KOPT-K1 (cell line): Measurements from ENCODE around the gene ZFX.

ENCODE experiments used
- H3K27ac ChIP-seq: fragments of 200-600 bp; sonication (generic); 2 replicates; pipeline ENCODE4 v1.5.1; 2016; ENCODE audit warnings: antibody characterized with exemption, mild to moderate bottlenecking, low read depth, low read length; ENCODE audit not compliant: poor library complexity, severe bottlenecking
- H3K36me3 ChIP-seq: fragments of 200-600 bp; sonication (generic); 2 replicates; pipeline ENCODE4 v1.5.1; 2017; ENCODE audit warnings: antibody characterized with exemption, mild to moderate bottlenecking, low read length, moderate library complexity; ENCODE audit not compliant: insufficient read depth
- H3K9me3 ChIP-seq: fragments of 200-600 bp; sonication (generic); 2 replicates; pipeline ENCODE4 v1.5.1; 2017; ENCODE audit warnings: antibody characterized with exemption, low read length, mild to moderate bottlenecking; ENCODE audit not compliant: insufficient read depth, poor library complexity, severe bottlenecking

ZFX gene

DNA sequence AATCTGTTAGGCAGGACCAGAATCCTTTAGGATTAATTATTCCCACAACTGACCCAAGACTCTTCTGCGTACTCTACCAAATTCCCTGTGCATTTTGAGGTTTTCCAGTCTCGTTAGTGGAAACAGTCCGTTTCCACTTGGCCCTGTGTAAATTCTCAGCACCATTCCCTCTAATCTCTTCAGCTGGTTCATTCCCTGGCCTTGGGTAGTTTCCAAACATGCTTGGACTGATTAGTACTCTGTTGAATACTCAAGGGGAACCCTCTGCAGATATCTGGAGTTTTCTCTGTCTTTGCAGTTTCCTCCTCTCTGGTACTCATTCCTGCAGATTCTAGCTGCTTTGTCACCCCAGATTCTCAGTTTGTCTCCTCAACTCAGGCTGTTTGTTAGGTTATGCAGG is 80.4 kb downstream of the ZFX start:
- Histone ChIP-seq H3K9me3 (peaks cover 10% of the 10 kb centered on the region), H3K27ac (no peak overlapping the region), H3K36me3 (no peaks in the 10 kb centered on the region)

DNA sequence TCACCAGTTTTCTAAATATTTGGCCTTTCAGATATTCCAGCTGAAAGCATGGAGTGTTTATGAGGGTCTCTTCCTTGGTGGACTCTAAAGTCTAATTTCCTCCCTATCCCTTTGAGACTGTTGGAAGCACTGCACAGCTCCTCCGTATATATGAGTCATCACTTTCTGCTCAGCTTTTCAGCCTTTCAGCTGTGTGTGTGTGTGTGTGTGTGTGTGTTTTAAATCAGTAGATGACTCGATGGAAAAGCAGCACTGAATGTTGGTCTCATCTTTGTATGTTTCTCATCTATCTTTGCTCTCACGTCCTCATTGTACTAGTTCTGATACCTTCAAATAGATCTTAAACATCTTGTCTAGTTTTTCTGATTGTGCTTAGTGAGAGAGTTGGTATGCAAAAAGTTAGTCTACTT is 81.6 kb downstream of the ZFX start:
- no peaks in the 10 kb centered on the region for H3K9me3 ChIP-seq
- H3K27ac ChIP-seq, result no peak overlapping the region
- H3K36me3 ChIP-seq, result no peaks in the 10 kb centered on the region

DNA sequence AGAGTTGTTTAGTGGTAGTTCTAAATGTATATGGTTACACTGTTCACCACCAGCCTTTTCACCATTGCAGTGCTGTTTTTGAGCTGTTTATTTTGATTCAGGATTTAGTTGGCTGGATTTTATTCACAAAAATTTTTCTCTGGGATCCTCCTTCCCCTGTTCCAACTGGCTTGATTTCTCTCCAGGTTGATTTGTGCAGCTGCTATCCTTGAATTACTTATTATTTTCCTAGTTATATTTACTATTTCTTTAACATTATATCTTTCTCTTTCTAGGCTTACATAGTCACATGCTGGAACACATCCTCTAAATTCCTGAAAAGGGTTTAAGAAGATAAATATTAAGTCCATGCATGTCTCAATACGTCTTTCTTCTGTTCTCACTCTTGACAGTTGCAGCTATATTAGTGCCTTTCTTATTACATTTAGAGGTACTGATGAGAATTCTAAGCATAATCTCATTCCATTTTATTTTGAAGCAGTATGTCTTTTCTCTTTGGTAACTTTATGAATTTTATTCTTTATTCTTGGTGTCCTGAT is 82.2 kb downstream of the ZFX start:
- Histone ChIP-seq H3K36me3 (no peaks in the 10 kb centered on the region), H3K27ac (no peak overlapping the region), H3K9me3 (no peaks in the 10 kb centered on the region)

DNA sequence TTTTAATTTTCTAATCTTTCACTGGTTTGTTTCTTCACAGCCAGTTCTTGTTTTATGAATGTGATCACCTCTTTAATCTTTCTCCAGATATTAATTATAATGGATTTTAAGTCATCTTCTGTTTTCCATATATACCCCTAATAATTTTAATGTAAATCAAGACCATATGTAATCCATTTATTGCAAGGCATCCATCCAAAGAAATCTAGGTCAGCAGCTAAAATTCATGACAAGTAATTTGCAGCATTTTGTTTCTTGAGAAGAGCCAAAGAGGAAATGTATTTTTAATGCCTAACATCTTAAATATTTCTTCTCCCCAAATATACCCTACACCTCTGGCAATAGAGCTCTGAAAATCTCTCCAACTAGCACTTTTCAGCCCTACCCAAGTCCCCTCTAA is 83.3 kb downstream of the ZFX start:
- Histone ChIP-seq H3K36me3 (no peaks in the 10 kb centered on the region), H3K9me3 (no peaks in the 10 kb centered on the region), H3K27ac (no peak overlapping the region)

DNA sequence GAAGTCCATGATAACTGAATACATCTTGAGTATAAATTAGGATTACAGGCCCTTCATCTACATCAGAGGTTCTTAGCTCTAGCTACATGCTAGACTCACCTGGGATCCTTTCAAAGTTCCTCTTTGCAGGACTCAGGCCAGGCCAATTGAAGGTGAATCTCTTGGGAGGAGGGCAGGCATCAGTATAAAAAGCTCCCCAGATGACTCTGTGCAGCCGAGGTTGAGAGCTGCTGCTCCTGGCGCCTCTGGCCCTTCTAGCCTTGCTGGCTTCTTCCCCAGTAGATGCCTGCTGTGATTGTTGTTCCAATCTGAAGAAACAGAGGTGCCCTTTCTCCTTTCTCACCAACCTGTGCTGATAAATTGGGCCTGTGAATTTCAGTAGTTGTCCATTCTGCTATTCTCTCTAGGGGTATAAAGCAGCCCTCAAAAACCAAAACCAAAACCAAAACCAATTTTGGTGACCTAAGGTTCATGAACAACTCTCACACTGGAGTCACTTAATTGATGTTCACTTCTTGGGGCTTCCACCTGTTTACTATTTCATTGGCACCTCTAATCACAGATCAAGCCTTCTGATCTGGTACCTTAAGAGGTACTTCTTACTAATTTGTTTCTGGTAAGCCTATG is 85.7 kb downstream of the ZFX start:
- H3K9me3 ChIP-seq, result no peaks in the 10 kb centered on the region
- no peak overlapping the region for H3K27ac ChIP-seq
- no peaks in the 10 kb centered on the region for H3K36me3 ChIP-seq

DNA sequence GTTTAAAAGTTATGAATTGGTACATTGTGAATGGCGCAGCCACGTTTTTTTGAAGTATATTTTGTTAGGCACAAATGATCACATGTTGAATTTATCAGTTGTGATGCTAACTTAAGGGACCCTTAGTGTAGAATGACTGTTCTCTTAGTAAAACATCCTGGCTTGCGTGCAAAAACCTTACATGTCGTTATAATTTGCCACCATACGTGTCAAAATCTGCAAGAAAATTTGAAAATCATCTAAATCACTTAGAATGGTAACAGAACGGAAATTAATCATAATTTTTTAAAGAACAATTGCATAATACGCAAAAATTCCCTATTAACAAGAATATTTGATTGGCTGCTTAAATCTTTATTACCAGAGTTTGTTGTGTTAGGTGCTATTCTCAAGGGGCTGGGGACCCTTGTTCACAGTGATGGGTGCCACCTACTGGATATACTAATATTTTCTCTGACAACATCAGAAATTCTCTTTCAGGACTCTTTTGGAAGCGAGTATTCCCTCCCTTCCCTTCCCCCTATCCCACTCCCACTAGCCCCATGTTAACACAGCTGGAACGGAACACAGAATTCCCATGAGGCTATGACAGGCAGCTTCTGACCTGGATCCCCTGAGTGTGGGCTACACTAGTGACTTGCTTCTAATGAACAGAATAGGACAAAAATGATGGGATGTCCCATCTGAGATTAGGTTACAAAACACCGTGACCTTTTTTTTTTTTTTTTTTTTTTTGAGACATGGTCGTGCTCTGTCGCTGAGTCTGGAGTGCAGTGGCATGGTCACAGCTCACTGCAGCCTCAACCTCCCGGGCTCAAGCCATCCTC is 92.5 kb downstream of the ZFX start:
- H3K27ac ChIP-seq, result no peak overlapping the region

DNA sequence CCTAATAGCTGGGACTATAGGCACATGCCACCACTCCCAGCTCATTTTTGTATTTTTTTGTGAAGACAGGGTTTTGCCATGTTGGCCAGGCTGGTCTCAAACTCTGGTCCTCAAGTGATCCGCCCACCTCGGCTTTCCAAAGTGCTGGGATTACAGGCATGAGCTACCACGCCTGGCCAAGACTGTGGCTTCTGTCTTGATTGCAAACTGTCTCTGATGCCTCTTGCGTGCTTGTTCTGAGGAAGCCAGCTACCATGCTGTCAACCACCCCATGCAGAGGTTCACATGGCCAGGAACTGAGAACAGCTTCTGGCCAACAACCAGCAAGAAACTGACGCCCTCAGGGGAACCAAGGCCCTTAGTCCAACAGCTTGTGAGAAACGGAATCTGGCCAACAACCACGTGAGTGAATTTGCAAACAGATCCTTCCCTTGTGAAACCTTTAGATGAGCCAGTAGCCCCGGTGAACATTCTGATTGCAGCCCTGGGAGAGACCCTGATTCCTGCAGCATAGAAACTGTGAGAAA is 93.2 kb downstream of the ZFX start:
- Histone ChIP-seq H3K9me3 (no peaks in the 10 kb centered on the region), H3K27ac (no peak overlapping the region), H3K36me3 (no peaks in the 10 kb centered on the region)

More for the DNA sequence above, 92.5 kb downstream of the ZFX start:
- Histone ChIP-seq H3K9me3 (no peaks in the 10 kb centered on the region), H3K36me3 (no peaks in the 10 kb centered on the region)

DNA sequence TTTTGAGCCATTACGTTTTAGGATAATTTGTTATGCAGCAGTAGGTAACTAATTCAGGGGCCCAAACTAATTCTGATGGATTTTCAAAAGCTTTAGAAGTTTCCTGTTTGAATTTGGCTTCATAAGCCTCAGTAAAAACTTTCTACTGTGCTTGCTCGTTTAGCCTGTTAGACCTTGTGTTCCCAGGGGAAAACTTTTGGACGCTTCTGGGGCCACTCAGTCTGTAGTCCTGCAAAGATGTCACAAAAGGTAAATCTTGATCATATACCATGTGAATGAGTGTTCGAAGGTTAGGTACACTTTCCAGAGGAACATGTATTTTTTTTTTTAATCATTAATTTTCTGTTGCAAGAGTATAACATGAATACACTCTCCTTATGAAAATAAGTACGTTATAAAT is 93.7 kb downstream of the ZFX start:
- no peak overlapping the region for H3K27ac ChIP-seq
- no peaks in the 10 kb centered on the region for H3K9me3 ChIP-seq
- H3K36me3 ChIP-seq, result no peaks in the 10 kb centered on the region

DNA sequence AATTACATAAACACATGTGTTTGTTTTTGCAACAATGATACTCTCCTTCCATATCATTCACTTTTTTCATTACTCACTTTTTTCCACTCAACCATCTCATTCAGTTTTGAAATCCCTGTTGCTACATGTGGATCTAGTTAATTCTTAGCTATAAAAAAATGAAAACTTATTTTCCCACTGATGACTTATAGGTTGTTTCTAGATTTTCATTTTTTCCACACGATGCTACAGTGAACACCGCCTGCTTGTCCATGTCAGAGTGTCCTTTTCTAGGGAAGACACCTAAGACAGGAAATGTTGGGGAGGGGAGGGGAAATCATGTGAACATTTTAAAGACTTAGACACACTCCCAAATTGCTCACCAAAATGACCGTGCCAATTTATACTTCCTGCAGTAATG is 94.2 kb downstream of the ZFX start:
- Histone ChIP-seq H3K9me3 (no peaks in the 10 kb centered on the region), H3K27ac (no peak overlapping the region), H3K36me3 (no peaks in the 10 kb centered on the region)

DNA sequence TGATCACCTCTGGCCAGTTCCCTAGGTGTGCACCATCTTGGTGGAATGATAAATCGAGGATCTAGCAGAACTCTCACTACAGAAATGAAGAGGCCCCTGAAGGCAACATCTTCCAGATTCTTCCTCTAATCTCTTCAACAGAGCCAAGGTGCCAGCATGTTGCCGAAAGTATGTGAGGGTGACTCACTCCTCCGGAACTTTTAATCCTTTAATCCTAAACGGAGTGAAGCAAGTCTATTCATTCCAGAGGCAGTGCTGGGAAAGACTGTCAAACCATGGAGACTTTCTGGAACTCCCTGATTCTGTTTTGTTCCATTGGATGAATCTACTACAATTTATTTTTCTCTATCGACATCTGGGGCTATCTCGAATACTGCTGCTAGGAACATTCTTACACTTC is 95.7 kb downstream of the ZFX start:
- no peaks in the 10 kb centered on the region for H3K36me3 ChIP-seq
- no peak overlapping the region for H3K27ac ChIP-seq

DNA sequence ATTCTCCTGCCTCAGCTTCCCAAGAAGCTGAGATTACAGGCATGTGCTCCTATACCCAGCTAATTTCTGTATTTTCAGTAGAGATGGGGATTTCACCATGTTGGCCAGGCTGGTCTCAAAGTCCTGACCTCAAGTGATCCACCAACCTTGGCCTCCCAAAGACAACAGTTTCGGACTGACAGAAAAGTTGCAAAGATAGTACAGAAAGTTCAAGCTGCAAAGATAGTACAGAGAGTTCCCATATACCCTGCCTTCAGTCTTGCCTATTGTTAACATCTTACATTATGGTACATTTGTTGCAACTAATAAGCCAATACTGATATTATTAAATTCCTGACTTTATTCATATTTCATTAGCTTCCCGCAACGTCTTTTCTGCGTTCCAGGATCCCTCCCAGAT is 98.5 kb downstream of the ZFX start:
- Histone ChIP-seq H3K27ac (no peak overlapping the region), H3K9me3 (no peaks in the 10 kb centered on the region), H3K36me3 (no peaks in the 10 kb centered on the region)

More for the DNA sequence above, 95.7 kb downstream of the ZFX start:
- no peaks in the 10 kb centered on the region for H3K9me3 ChIP-seq

DNA sequence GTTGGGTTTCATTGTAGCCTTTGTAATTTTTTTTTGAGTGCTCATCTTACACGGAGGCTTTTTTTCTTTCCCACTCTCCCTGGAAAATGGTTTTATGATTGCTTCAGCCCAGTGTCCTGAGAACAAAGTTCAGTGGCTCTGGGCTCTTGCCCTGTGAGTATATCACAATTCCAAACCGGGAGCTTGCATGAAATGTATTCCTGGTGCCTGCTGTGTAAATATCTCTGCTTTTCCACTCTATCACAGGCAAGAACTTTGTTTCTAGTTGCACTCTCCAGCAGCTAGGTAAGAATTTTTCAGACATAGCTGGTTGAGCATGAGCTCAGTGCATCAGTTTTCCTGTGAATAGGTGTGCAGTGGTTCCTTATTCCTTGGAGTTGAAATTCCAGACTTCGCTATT is 103.5 kb downstream of the ZFX start:
- H3K9me3 ChIP-seq, result no peaks in the 10 kb centered on the region
- no peaks in the 10 kb centered on the region for H3K36me3 ChIP-seq
- H3K27ac ChIP-seq, result no peak overlapping the region

DNA sequence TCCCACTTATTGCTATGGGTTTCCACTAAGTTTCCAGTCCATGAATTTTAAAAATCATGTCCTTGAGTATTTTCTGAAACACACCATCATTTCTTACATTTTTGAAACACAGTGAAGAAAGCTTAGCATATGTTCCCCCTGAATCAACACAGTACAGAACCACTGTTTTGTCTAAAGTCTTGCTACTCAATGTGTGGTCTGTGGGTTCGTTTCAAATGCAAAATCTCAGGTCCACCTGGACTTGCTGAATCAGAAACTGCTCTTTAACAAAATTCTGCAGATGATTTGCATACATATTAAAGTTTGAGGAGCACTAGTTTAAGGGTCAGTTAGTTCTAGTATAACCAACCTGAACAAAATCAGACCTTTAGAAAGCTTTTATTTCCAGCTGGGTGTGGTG is 103.9 kb downstream of the ZFX start:
- H3K27ac ChIP-seq, result no peak overlapping the region
- H3K9me3 ChIP-seq, result no peaks in the 10 kb centered on the region
- no peaks in the 10 kb centered on the region for H3K36me3 ChIP-seq

DNA sequence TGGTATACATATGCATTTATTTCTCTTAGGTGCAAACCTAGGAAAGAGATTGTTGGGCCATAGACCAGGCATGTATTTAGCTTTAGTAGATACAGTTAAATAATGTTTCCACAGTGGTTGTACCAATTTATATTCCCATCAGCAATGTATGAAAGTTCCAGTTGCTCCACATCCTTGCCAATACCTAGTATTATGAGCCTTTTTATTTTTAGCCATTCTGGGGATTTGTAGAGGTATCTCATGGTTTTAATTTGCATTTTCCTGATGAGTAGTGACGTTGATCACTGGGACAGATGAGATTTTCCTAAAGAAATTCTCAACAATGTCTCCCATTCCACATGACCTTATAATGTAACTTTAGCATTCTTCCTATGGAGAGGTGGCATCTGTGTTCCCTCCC is 107.5 kb downstream of the ZFX start:
- H3K36me3 ChIP-seq, result no peaks in the 10 kb centered on the region
- H3K27ac ChIP-seq, result no peak overlapping the region
- H3K9me3 ChIP-seq, result no peaks in the 10 kb centered on the region

DNA sequence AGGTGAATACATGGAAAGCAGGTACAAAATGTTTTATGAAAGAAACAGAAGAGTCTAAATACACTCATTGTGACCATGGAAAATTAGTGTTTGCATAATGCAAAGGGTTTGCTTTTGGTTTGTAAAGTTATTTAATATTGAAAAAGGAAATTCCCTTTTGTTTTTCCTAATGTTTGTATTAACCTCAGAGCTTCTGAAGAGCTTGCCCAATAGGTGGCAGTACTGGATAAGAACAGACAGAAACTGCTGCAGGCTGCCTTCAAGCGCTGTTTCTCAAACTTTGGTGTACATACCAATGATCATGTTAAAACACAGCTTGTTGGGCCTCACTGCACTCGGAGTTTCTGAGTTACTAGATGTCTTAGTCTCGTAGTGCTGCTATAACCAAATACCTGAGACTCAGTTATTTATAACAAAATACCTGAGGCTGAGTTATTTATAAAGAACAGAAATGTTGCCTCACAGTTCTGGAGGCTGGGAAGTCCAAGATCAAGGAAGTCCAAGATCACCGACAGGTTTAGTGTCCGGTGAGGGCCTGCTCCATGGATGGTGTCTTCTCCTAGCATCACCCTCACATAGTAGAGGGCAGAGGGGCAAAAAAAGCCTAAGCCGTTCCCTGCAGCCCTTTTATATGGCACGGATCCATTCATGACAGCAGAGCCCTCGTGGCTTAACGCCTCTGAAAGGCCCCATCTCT is 110.2 kb downstream of the ZFX start:
- Histone ChIP-seq H3K36me3 (no peaks in the 10 kb centered on the region), H3K27ac (peak overlapping the region; percentile 79), H3K9me3 (no peaks in the 10 kb centered on the region)
